Smooth muscle cell (in vitro differentiated cells): ENCODE measurements around the gene CDK5RAP1. TPM values are rescaled to one million over a fixed set of nuclear protein-coding genes. Genes with fewer than 3 reads are reported as not detected.

ENCODE experiments used
- DNase-seq: peaks from one replicate; lab custom pipeline; 2025; ENCODE audit not compliant: unreplicated experiment; lab: John Stamatoyannopoulos, UW
- H2AFZ ChIP-seq: fragments of 200-600 bp; sonication (generic); 2 replicates; pipeline ENCODE4 v1.6.0; 2016; ENCODE audit warnings: antibody characterized with exemption, low read depth, mild to moderate bottlenecking
- H3F3A ChIP-seq: fragments of 200-600 bp; sonication (generic); 2 replicates; pipeline ENCODE4 v1.6.0; 2017; ENCODE audit warnings: antibody characterized with exemption, low read depth
- H3K27ac ChIP-seq: fragments of 200-600 bp; sonication (generic); 2 replicates; pipeline ENCODE4 v1.5.1; 2016; ENCODE audit warnings: low read depth, mild to moderate bottlenecking
- H3K27me3 ChIP-seq: fragments of 200-600 bp; sonication (generic); 2 replicates; pipeline ENCODE4 v1.6.1; 2016; ENCODE audit warnings: low read depth, mild to moderate bottlenecking
- H3K36me3 ChIP-seq: fragments of 200-600 bp; sonication (generic); 2 replicates; pipeline ENCODE4 v1.5.1; 2016; ENCODE audit warnings: low read depth
- H3K4me1 ChIP-seq: fragments of 200-600 bp; sonication (generic); 2 replicates; pipeline ENCODE4 v1.5.1; 2016; ENCODE audit warnings: low read depth
- H3K4me2 ChIP-seq: fragments of 200-600 bp; sonication (generic); 2 replicates; pipeline ENCODE4 v1.6.0; 2016; ENCODE audit warnings: mild to moderate bottlenecking
- H3K4me3 ChIP-seq: fragments of 200-600 bp; sonication (generic); 2 replicates; pipeline ENCODE4 v1.5.1; 2016; ENCODE audit warnings: mild to moderate bottlenecking
- H3K79me2 ChIP-seq: fragments of 200-600 bp; sonication (generic); 2 replicates; pipeline ENCODE4 v1.6.0; 2016; ENCODE audit warnings: low read depth, mild to moderate bottlenecking
- H3K9ac ChIP-seq: fragments of 200-600 bp; sonication (generic); 2 replicates; pipeline ENCODE4 v1.6.0; 2016; ENCODE audit warnings: low read depth
- H3K9me3 ChIP-seq: fragments of 200-600 bp; sonication (generic); replicated peaks from 2 replicates; pipeline ENCODE4 v1.5.1; 2016; ENCODE audit warnings: low read depth
- H4K20me1 ChIP-seq: fragments of 200-600 bp; sonication (generic); 2 replicates; pipeline ENCODE4 v1.6.0; 2016; ENCODE audit warnings: low read depth
- CTCF ChIP-seq: fragments of 200-600 bp; sonication (generic); IDR thresholded peaks from 2 replicates; pipeline ENCODE4 v1.5.1; 2017; ENCODE audit warnings: borderline replicate concordance, mild to moderate bottlenecking, antibody characterized with exemption; ENCODE audit not compliant: insufficient read depth, poor library complexity, severe bottlenecking
- WGBS: methylation state at CpG from one replicate; pipeline ENCODE4 v1.1.7; 2016; ENCODE audit warnings: low lambda C conversion rate; 5-methylcytosine and 5-hydroxymethylcytosine counted together
- polyA plus RNA-seq: library from polyadenylated mRNA; unstranded; fragments of >200 nt; fragmentation: Nextera tagmentation; extraction: Ambion mirVana; gene quantifications from 2 replicates; pipeline ENCODE4 v1.2.1, GENCODE V29; 2016
- total RNA-seq: library from RNA; depleted of rRNA; stranded (reverse); fragments of >200 nt; gene quantifications from 2 replicates; pipeline ENCODE4 v1.2.3, GENCODE V29; 2014

The CDK5RAP1 gene
- total and polyA plus RNA-seq, 2 experiments from 2014 or later, result 29.5 to 54.7 TPM

DNA sequence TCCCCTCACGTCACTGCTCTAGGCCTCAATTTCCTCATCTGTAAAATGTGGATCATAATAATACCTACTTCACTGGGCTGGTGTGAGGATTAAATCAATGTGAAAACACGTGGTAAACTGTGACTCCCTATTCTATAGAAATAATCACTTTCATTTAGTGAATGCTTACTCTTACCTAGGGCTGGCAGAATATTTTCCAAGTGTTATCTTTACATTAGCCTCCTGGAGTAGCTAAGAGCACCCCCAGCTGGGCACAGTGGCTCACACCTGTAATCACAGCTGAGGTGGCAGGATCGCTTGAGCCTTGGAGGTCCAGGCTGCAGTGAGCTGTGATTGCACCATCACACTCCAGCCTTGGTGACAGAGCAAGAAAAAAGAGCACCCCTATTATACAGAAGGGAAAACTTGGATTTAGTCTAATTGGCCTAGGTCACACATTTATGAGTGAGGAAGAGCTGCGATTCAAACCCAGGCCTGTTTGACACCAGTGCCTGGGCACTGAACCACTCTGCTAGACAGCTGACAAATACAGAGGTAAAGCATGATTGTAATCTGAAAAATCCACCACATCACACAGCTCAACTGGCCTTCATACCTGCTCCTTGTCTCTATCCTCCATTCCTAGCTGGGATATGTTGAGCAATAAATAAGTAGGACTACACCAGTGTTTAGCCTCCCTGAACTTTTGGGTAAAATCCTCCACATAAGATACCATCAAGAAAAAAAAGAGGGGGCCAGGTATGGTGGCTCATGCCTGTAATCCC lies 43.7 kb upstream of the CDK5RAP1 start:
- no peaks in the 10 kb centered on the region for H3K9me3 ChIP-seq
- no peaks in the 10 kb centered on the region for H3K36me3 ChIP-seq
- no peak overlapping the region for H3K27ac ChIP-seq
- H3K4me3 ChIP-seq, result peak overlapping the region; percentile 95
- peak overlapping the region; percentile 97 for H3K4me2 ChIP-seq
- H3K4me1 ChIP-seq, result no peaks in the 10 kb centered on the region
- TF ChIP-seq CTCF, result no peak
- H3F3A ChIP-seq, result no peaks in the 10 kb centered on the region
- no peaks in the 10 kb centered on the region for H3K27me3 ChIP-seq
- DNase-seq, result no peak
- H4K20me1 ChIP-seq, result no peaks in the 10 kb centered on the region
- WGBS, result 57% methylated on average over 4 of the region's 4 CpGs
- H3K9ac ChIP-seq, result no peak overlapping the region
- H2AFZ ChIP-seq, result no peak overlapping the region
- peaks cover 7% of the 10 kb centered on the region for H3K79me2 ChIP-seq

- TF ChIP-seq CTCF, result no peak
- no peaks in the 10 kb centered on the region for H4K20me1 ChIP-seq
- H3K9me3 ChIP-seq, result no peaks in the 10 kb centered on the region
- no peak within 1 kb of the TSS for H3K27ac ChIP-seq
- no peaks in the 10 kb centered on the region for H3K36me3 ChIP-seq
- H3K79me2 ChIP-seq, result peaks cover 7% of the 10 kb centered on the region
- H3F3A ChIP-seq, result no peaks in the 10 kb centered on the region
- H3K4me3 ChIP-seq, result peak within 1 kb of the TSS; percentile 95
- WGBS, result 2% methylated on average over 51 of the region's 75 CpGs
- H3K4me2 ChIP-seq, result peak within 1 kb of the TSS; percentile 97
- no peaks in the 10 kb centered on the region for H3K27me3 ChIP-seq
- H3K4me1 ChIP-seq, result no peaks in the 10 kb centered on the region
- H2AFZ ChIP-seq, result peak within 1 kb of the TSS; percentile 92
- peak; percentile 89 for DNase-seq
- H3K9ac ChIP-seq, result no peak within 1 kb of the TSS
These were observed 42.4 kb upstream of the CDK5RAP1 start, which contains the start of gene SNTA1 for GRCh38 chr20:33443512-33444239. Gene SNTA1 (minus strand): TSS chr20:33443763. CDS start chr20:33443620, 143 bp downstream.

- peak overlapping the region; percentile 95 for H3K4me3 ChIP-seq
- TF ChIP-seq CTCF, result no peak
- 4% methylated on average over 30 of the region's 45 CpGs for WGBS
- H3K9me3 ChIP-seq, result no peaks in the 10 kb centered on the region
- no peaks in the 10 kb centered on the region for H3K36me3 ChIP-seq
- H3K27me3 ChIP-seq, result no peaks in the 10 kb centered on the region
- H3F3A ChIP-seq, result no peaks in the 10 kb centered on the region
- peak overlapping the region; percentile 61 for H2AFZ ChIP-seq
- H3K9ac ChIP-seq, result no peak overlapping the region
- DNase-seq, result no peak
- peak overlapping the region; percentile 97 for H3K4me2 ChIP-seq
- no peaks in the 10 kb centered on the region for H4K20me1 ChIP-seq
- H3K79me2 ChIP-seq, result peaks cover 7% of the 10 kb centered on the region
- H3K4me1 ChIP-seq, result no peaks in the 10 kb centered on the region
- H3K27ac ChIP-seq, result no peak overlapping the region
These were observed 41.7 kb upstream of the CDK5RAP1 start for GRCh38 chr20:33443006-33443511.
